SK-N-SH (cell line): ENCODE data around the gene YWHAE. TPM values are rescaled to one million over a fixed set of nuclear protein-coding genes. Genes with fewer than 3 reads are reported as not detected.

Source experiments
- CTCF ChIA-PET: fragments of 300-600, 350-600 bp; formaldehyde crosslinking; extraction: SDS; loops from one replicate; lab custom pipeline; 2021; lab: Yijun Ruan, JAX
- POLR2A ChIA-PET: fragments of 350-600 bp; sonication (Branson Sonifier 250); formaldehyde crosslinking; extraction: SDS; loops from one replicate; lab custom pipeline; 2020; ENCODE audit warnings: antibody characterized with exemption, inconsistent platforms; lab: Yijun Ruan, JAX
- DNase-seq: peaks from one replicate; pipeline ENCODE4 v3.0.0; 2012
- H2AFZ ChIP-seq: fragments of 200-600 bp; sonication (generic); 2 replicates; pipeline ENCODE4 v1.8.1; 2016; ENCODE audit warnings: antibody characterized with exemption, mild to moderate bottlenecking, low read depth
- H3F3A ChIP-seq: fragments of 200-600 bp; sonication (generic); replicated peaks from 2 replicates; pipeline ENCODE3; 2016; ENCODE audit warnings: antibody characterized with exemption, mild to moderate bottlenecking; ENCODE audit not compliant: insufficient read depth
- H3K27ac ChIP-seq, 2 experiments: fragments of 200-500 bp in 1 of 2; fragments of 200-600 bp in 1 of 2; sonication (Bioruptor generic) in 1 of 2; sonication (generic), shearing (Covaris generic) in 1 of 2; 2 replicates each; pipeline versions ENCODE4 v1.5.1 to v1.6.1; 2014 to 2016; ENCODE audit warnings: low read depth in 2 of 2, inconsistent platforms in 1 of 2, low read length in 1 of 2, mild to moderate bottlenecking in 1 of 2, mixed read lengths in 1 of 2
- H3K27me3 ChIP-seq: fragments of 200-600 bp; sonication (generic), shearing (Covaris generic); 2 replicates; pipeline ENCODE4 v1.6.1; 2016; ENCODE audit warnings: mixed run types; ENCODE audit not compliant: insufficient read depth
- H3K36me3 ChIP-seq, 2 experiments: fragments of 200-500 bp in 1 of 2; fragments of 200-600 bp in 1 of 2; sonication (Bioruptor generic) in 1 of 2; sonication (generic) in 1 of 2; replicated peaks in 1 of 2; 2 replicates each; pipeline versions ENCODE3 to v1.5.1; 2014 to 2016; ENCODE audit warnings: low read length in 1 of 2, mild to moderate bottlenecking in 1 of 2; ENCODE audit not compliant: insufficient read depth in 2 of 2, control insufficient read depth in 1 of 2
- H3K4me1 ChIP-seq, 2 experiments: fragments of 200-500 bp in 1 of 2; fragments of 200-600 bp in 1 of 2; sonication (Bioruptor generic) in 1 of 2; sonication (generic), shearing (Covaris generic) in 1 of 2; 2 replicates each; pipeline versions ENCODE4 v1.5.1 to v1.6.1; 2014 to 2016; ENCODE audit warnings: low read depth in 1 of 2, low read length in 1 of 2, mixed run types in 1 of 2; ENCODE audit not compliant: insufficient read depth in 2 of 2, control insufficient read depth in 1 of 2
- H3K4me2 ChIP-seq: fragments of 200-600 bp; sonication (generic), shearing (Covaris generic); 2 replicates; pipeline ENCODE4 v1.6.1; 2017; ENCODE audit warnings: mixed run types
- H3K4me3 ChIP-seq, 2 experiments: fragments of 200-500 bp in 1 of 2; fragments of 200-600 bp in 1 of 2; sonication (Bioruptor generic) in 1 of 2; sonication (generic), shearing (Covaris generic) in 1 of 2; 2 replicates each; pipeline versions ENCODE4 v1.5.1 to v1.8.1; 2014 to 2016; ENCODE audit warnings: low read depth in 2 of 2, inconsistent platforms in 1 of 2, low read length in 1 of 2, mild to moderate bottlenecking in 1 of 2, mixed read lengths in 1 of 2, moderate library complexity in 1 of 2
- H3K79me2 ChIP-seq: fragments of 200-600 bp; sonication (generic); 2 replicates; pipeline ENCODE4 v1.8.1; 2017; ENCODE audit warnings: mild to moderate bottlenecking; ENCODE audit not compliant: insufficient read depth
- H3K9ac ChIP-seq: fragments of 200-600 bp; sonication (generic); 2 replicates; pipeline ENCODE4 v1.6.1; 2017; ENCODE audit warnings: mixed run types
- H3K9me2 ChIP-seq: fragments of 200-600 bp; sonication (generic); 2 replicates; pipeline ENCODE4 v1.6.1; 2017; ENCODE audit warnings: mixed run types
- H3K9me3 ChIP-seq: fragments of 200-600 bp; sonication (generic); 2 replicates; pipeline ENCODE4 v1.6.1; 2017; ENCODE audit warnings: mixed run types, mild to moderate bottlenecking, moderate library complexity
- H4K20me1 ChIP-seq: fragments of 200-600 bp; sonication (generic); 2 replicates; pipeline ENCODE4 v1.6.1; 2017; ENCODE audit warnings: mild to moderate bottlenecking, mixed run types; ENCODE audit not compliant: insufficient read depth
- GABPA ChIP-seq: IDR thresholded peaks from 2 replicates; pipeline ENCODE4 v1.4.0; 2012; ENCODE audit warnings: low read depth, mild to moderate bottlenecking
- NRF1 ChIP-seq: IDR thresholded peaks from 2 replicates; pipeline ENCODE4 v1.6.1; 2012; ENCODE audit warnings: low read depth, mild to moderate bottlenecking, low read length
- POLR2AphosphoS5 ChIP-seq: IDR thresholded peaks from 2 replicates; pipeline ENCODE4 v1.6.1; 2012; ENCODE audit warnings: low read depth, low read length
- RFX5 ChIP-seq: IDR thresholded peaks from 2 replicates; pipeline ENCODE4 v1.6.1; 2012; ENCODE audit warnings: mild to moderate bottlenecking, improper control_type of control experiment, low read length
- WGBS: methylation state at CpG from one replicate; pipeline ENCODE4 v1.1.6; 2017; ENCODE audit warnings: low lambda C conversion rate; 5-methylcytosine and 5-hydroxymethylcytosine counted together
- polyA plus RNA-seq, 3 experiments: library from polyadenylated mRNA; depleted of rRNA; stranded (reverse); fragments of >200 nt; gene quantifications; 2 replicates each; pipeline ENCODE4 v1.2.3, GENCODE V29; 2012
- TF ChIP-seq, protein P1 (sequence below): IDR thresholded peaks from 2 replicates; pipeline ENCODE4 v1.4.0; 2012; ENCODE audit warnings: low read depth, borderline replicate concordance
- TF ChIP-seq, protein P2 (sequence below): IDR thresholded peaks from 2 replicates; pipeline ENCODE4 v1.6.1; 2012; ENCODE audit warnings: mild to moderate bottlenecking, low read depth, low read length, moderate library complexity

YWHAE gene
- polyA plus RNA-seq, 1 of the 3 experiments (the other 2 are of a cell fraction): 1,023 TPM

DNA sequence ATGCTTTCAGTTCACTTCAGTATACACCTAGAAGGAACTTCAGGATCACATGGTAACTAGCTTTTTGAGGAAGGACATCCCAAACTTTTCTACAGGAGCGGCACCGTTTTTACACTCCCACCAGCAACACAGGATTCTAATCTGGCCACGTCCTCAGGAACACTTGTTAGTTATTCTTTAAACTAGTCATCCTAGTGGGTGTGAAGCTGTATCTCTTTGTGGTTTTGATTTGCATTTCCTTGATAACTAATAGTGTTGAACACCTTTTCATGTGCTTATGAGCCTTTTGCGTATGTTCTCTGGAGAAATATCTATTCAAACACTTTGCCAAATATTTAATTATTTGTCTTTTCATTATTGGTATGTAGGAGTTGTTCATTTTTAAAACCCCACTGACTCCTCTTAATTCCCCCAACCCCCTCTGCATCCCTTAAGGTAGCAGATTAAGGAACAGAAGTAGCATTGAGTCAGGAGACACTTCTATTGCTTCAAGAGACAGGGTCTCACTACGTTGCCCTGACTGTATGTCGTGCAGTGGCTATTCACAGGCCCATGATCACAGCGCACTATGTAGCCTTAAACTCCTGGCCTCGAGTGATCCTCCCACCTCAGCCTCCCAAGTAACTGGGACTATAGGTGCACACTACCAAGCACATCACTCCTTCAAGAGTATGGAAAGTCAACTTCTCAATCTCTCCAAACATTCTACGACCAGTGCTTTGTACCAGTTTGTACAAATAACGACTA, 25.4 kb downstream of the YWHAE start:
- H4K20me1 ChIP-seq: peaks cover 100% of the 10 kb centered on the region
- no peak overlapping the region for H3K4me3 ChIP-seq
- H3K9me3 ChIP-seq: no peaks in the 10 kb centered on the region
- ChIA-PET CTCF (interaction anchor here (1.1 to 8.4 kb wide), 2 partner anchors 9 to 25 kb away, joined by 3 to 93 read pairs; partner anchors contain the start of gene YWHAE), POLR2A (no interaction called here)
- H2AFZ ChIP-seq: no peak overlapping the region
- peaks cover 100% of the 10 kb centered on the region for H3K79me2 ChIP-seq
- TF ChIP-seq NRF1 (no peak), RFX5 (no peak), GABPA (no peak)
- TF ChIP-seq, protein P1, sequence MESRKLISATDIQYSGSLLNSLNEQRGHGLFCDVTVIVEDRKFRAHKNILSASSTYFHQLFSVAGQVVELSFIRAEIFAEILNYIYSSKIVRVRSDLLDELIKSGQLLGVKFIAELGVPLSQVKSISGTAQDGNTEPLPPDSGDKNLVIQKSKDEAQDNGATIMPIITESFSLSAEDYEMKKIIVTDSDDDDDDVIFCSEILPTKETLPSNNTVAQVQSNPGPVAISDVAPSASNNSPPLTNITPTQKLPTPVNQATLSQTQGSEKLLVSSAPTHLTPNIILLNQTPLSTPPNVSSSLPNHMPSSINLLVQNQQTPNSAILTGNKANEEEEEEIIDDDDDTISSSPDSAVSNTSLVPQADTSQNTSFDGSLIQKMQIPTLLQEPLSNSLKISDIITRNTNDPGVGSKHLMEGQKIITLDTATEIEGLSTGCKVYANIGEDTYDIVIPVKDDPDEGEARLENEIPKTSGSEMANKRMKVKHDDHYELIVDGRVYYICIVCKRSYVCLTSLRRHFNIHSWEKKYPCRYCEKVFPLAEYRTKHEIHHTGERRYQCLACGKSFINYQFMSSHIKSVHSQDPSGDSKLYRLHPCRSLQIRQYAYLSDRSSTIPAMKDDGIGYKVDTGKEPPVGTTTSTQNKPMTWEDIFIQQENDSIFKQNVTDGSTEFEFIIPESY: no peak
- TF ChIP-seq, protein P2, sequence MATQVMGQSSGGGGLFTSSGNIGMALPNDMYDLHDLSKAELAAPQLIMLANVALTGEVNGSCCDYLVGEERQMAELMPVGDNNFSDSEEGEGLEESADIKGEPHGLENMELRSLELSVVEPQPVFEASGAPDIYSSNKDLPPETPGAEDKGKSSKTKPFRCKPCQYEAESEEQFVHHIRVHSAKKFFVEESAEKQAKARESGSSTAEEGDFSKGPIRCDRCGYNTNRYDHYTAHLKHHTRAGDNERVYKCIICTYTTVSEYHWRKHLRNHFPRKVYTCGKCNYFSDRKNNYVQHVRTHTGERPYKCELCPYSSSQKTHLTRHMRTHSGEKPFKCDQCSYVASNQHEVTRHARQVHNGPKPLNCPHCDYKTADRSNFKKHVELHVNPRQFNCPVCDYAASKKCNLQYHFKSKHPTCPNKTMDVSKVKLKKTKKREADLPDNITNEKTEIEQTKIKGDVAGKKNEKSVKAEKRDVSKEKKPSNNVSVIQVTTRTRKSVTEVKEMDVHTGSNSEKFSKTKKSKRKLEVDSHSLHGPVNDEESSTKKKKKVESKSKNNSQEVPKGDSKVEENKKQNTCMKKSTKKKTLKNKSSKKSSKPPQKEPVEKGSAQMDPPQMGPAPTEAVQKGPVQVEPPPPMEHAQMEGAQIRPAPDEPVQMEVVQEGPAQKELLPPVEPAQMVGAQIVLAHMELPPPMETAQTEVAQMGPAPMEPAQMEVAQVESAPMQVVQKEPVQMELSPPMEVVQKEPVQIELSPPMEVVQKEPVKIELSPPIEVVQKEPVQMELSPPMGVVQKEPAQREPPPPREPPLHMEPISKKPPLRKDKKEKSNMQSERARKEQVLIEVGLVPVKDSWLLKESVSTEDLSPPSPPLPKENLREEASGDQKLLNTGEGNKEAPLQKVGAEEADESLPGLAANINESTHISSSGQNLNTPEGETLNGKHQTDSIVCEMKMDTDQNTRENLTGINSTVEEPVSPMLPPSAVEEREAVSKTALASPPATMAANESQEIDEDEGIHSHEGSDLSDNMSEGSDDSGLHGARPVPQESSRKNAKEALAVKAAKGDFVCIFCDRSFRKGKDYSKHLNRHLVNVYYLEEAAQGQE: no peak
- no peaks in the 10 kb centered on the region for H3K27me3 ChIP-seq
- H3K4me1 ChIP-seq: peaks cover 4 to 26% of the 10 kb centered on the region in 2 experiments; a peak in 2 of 4 replicates
- H3F3A ChIP-seq: peaks cover 40% of the 10 kb centered on the region
- no peak for DNase-seq
- H3K9me2 ChIP-seq: no peaks in the 10 kb centered on the region
- H3K27ac ChIP-seq: no peak overlapping the region
- peaks cover 2 to 17% of the 10 kb centered on the region in 2 experiments for H3K36me3 ChIP-seq
- H3K9ac ChIP-seq: no peak overlapping the region
- 95% methylated on average over 10 of the region's 10 CpGs for whole genome bisulfite sequencing
- H3K4me2 ChIP-seq: no peak overlapping the region

DNA sequence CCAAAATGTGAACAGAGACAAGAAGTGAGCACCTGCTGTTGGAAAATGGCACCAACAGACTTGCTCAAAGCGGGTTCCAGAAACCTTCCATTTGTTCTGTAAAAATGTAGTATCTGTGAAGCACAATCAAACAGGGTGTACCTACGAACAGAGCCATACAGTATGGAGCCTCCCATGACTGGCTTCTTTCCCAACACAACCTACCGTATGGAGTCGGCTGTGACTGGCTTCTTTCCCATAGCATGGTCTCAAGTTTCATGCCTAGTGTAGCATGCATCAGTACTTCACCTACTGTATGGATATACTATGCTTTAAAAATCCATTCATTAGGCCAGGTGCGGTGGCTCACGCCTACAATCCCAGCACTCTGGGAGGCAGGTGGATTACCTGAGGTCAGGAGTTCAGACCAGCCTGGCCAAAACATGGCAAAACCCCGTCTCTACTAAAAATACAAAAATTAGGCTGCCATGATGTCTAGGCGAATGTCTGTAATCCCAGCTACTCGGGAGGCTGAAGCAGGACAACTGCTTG, 26.2 kb downstream of the YWHAE start:
- ChIA-PET CTCF (interaction anchor here (1.1 to 8.4 kb wide), 3 partner anchors 8 to 26 kb away, joined by 3 to 93 read pairs (median 3); partner anchors contain the start of gene YWHAE), POLR2A (no interaction called here)
- Histone ChIP-seq H3K79me2 (peaks cover 100% of the 10 kb centered on the region), H3K4me1 (peaks cover 4 to 17% of the 10 kb centered on the region in 2 experiments; a peak in 2 of 4 replicates), H3K9me2 (no peaks in the 10 kb centered on the region), H3K9ac (no peak overlapping the region), H3K4me3 (no peak overlapping the region), H3K9me3 (no peaks in the 10 kb centered on the region), H2AFZ (no peak overlapping the region), H3K36me3 (peaks cover 2 to 11% of the 10 kb centered on the region in 2 experiments), H4K20me1 (peaks cover 100% of the 10 kb centered on the region), H3F3A (peaks cover 42% of the 10 kb centered on the region), H3K4me2 (no peak overlapping the region), H3K27ac (no peak overlapping the region), H3K27me3 (no peaks in the 10 kb centered on the region)
- DNase-seq: no peak
- 93% methylated on average over 6 of the region's 9 CpGs for WGBS
- TF ChIP-seq POLR2AphosphoS5: no peak
